Adrenal gland (tissue), 5 donors: ENCODE measurements around the gene NSD1.

Experiments used
- CTCF ChIP-seq, 6 experiments: fragments of 450-650 bp in 4 of 6; fragments of 200-600 bp in 2 of 6; sonication (generic) in 1 of 6; IDR thresholded peaks; 1 replicate in 5 of 6; 2 replicates in 1 of 6; pipeline versions ENCODE4 v1.5.1 to v1.8.0; 2016 to 2021; ENCODE audit warnings: antibody characterized with exemption in 6 of 6, mild to moderate bottlenecking in 2 of 6, moderate library complexity in 1 of 6
- POLR2A ChIP-seq, 2 donors: fragments of 450-650 bp; IDR thresholded peaks; one replicate each; pipeline ENCODE4 v1.6.1; 2017; ENCODE audit warnings: antibody characterized with exemption in 2 of 2, mild to moderate bottlenecking in 2 of 2, moderate library complexity in 1 of 2
- donor health status: DM: no; HTN: no; CAD: no.

- no peak for TF ChIP-seq CTCF (IDR thresholded peaks at IDR 0.05)
- no peak for TF ChIP-seq POLR2A (IDR thresholded peaks at IDR 0.05)
Measured at GRCh38 chr5:177265395-177265794, 131.8 kb downstream of the NSD1 start.
